ENCODE results near the gene CPNE4.

Gene CPNE4

DNA sequence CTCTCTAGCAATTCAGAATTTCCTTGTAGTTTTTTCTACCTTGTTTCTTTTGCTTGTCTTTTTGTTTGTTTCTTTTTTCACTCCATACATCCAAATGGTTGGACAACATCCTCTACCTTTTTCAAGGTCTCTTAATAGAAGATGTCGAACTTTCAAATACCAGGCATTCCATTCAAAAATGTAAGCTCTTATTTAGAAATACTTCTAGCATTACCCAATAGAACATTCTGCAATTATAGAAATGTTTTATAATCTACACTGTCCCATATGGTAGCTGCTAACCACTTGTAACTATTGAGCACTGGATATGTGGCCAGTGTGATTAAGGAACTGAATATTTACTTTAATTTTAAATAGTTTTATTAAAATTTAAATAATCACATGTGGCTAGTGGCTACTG, 335.8 kb downstream of the CPNE4 start:
- DNase-seq (ENCODE audit: low read depth in 2 of 2), result no peak

DNA sequence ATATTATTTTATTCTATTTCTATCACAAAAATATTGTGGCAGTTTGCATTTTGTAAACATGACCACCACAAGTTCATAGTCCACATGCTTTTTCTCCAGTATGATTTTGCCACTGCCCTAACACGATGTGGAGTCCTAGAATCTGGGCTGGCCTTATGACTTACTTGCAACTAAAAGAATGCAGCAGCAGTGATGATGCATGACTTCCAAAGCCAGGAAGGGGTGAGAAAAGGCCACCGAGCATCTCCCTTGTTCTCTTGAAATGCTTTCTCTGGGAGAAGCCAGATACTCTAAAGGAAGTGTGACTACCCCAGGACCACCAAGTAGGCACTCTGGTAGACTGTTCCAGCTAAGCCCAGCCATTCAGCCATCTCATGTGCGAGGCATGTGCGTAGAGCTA, 340.4 kb downstream of the CPNE4 start:
- no peak for DNase-seq (ENCODE audit: low read depth in 2 of 2)

GRCh38 chr3:131692356-131692755, 342.5 kb downstream of the CPNE4 start:
- DNase-seq (ENCODE audit: low read depth in 2 of 2), result no peak

DNA sequence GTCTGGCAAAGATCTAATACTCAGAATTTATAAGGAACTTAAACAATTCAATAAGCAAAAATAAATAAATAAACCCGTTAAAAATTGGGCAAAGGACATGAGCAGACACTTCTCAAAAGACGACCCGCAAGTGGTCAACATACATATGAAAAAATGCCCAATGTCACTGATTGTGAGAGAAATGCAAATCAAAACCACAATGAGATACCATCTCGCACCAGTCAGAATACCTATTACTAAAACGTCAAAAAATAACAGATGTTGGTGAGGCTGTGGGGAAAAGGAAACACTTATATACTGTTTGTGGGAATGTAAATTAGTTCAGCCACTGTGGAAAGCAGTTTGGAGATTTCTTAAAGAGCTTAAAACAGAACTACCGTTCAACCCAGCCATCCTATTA, 344.0 kb downstream of the CPNE4 start:
- DNase-seq (ENCODE audit: low read depth in 2 of 2), result no peak

GRCh38 chr3:131688370-131688769, 346.4 kb downstream of the CPNE4 start:
- DNase-seq (ENCODE audit: low read depth in 2 of 2), result no peak

DNA sequence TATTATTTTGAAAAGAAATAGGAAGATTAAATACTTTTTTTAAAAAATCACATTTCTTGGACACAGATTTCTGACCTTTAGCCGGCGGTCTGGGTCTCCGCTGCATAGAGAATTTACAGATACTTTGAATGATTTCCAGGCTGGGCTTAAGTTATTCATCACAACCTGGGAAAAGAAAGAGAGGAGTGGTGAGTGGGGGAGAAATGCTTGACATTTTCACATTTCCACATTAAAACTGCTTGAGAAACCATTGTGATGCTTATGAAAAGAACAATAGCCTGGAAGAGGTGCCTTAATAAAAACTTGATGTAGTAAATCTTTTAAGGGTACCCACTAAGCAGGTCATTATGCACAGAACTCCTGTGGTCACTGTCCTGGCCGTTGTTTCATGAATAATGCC, 365.2 kb downstream of the CPNE4 start:
- no peak for DNase-seq (ENCODE audit: low read depth in 2 of 2)

- DNase-seq (ENCODE audit: low read depth in 2 of 2), result no peak
Observed at GRCh38 chr3:131658771-131659170, 376.0 kb downstream of the CPNE4 start.

DNA sequence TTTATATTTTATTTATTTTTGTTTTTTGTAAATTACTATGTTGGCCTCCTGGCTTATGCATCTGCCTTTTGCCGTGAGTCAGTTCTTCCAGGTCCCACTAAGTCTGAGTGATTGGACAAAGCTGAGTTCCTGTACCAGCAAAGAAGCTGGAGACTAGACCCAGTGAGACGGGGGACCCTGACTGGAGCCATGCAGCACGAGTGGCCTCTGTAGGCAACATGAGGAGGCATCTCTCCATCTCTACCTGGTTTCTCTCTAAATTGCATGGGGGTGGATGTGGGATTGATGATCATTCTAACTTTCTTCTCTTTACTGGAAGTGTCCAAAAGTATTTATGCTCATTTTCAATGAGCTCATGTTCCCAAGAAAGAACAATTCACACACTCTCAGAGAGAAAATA, 376.7 kb downstream of the CPNE4 start:
- DNase-seq (ENCODE audit: low read depth in 2 of 2), result no peak

GRCh38 chr3:131655070-131655690, 379.6 kb downstream of the CPNE4 start:
- no peak for DNase-seq (ENCODE audit: low read depth in 2 of 2)

- DNase-seq (ENCODE audit: low read depth in 2 of 2), result no peak
Observed at GRCh38 chr3:131645638-131646037, 389.2 kb downstream of the CPNE4 start.

DNA sequence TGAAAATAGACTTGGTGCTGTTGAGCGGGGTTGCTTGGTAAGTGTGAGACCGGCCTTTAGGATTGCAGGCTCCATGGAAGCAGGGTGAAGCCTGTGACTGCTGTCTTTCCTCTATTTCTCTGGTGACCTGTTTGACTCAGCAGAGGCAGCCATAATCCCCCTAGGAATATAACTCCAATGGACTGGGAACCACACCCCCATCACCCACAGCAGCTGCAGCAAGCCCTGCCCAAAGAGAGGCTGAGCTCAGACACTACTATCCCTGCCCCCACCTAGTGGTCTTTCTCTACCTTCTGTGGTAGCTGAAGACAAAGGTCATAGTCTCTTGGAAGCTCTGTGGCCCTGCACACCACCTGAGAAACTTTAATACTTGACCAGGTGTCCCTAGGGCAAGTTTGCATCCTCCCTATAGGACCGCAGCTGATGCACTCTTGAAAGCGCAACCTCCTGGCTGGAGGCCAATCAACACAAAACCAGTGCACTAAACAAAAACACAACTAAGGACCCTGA, 398.5 kb downstream of the CPNE4 start:
- DNase-seq (ENCODE audit: low read depth in 2 of 2), result no peak

- no peak for DNase-seq (ENCODE audit: low read depth in 2 of 2)
Observed at GRCh38 chr3:131630807-131631206, 404.0 kb downstream of the CPNE4 start.

GRCh38 chr3:131630097-131630496, 404.7 kb downstream of the CPNE4 start:
- DNase-seq (ENCODE audit: low read depth in 2 of 2), result no peak

DNA sequence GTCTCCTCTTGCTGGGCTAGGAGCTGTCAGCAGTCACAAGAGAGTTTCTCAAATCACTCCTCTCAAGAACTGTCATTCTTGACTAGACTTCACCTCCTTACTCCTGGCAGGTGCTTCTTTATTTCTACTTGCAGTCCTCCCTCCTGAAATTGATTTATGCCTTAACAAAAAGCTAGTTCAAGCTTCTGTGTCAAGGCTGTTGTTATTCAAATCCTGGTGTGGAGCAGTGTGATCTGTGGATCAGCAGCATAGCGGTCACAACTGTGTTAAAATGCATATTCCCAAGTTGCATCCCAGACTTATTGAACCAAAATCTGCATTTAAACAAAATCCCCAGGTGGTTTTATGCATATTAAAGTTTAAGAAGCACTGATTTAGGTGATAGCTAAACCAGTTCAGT, 411.4 kb downstream of the CPNE4 start:
- DNase-seq (ENCODE audit: low read depth in 2 of 2), result no peak

DNA sequence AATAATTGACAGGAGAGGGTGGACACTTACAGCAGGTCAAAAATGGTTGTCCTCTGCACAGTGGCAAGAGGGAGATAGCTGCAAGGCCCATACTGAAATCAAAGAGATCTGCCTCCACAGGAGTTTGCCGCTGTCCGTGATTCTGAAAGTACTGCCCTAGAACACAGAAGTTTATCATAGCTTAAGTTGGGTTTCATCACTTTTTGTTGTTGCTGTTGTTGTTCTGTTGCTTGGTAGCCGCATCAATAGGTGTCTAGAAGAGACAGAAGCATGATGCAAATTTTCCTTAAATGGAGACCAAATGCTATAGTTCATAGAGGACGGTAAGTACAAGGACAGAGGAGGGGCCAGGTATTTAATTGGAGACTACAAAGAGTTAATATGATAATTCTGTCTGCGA, 412.1 kb downstream of the CPNE4 start:
- no peak for DNase-seq (ENCODE audit: low read depth in 2 of 2)

DNA sequence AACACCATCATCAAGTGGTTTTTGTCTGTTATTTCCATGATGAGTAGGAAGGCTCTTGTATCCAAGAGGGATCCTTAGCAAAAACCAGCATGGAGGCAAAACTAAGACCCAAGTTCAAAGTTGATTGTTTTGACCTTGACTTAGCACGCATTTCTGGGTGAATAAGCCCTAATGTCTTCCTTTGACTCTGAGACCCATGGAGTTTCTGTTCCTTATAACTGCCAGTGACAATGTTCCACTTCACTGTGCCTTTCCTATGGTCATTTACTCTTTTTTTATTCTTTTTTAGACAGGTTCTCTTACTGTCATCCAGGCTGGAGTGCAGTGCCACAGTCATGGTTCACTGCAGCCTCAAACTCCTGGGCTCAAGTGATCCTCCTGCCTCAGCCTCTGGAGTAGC, 413.8 kb downstream of the CPNE4 start:
- DNase-seq (ENCODE audit: low read depth in 2 of 2), result no peak

GRCh38 chr3:131619821-131620220, 415.0 kb downstream of the CPNE4 start:
- no peak for DNase-seq (ENCODE audit: low read depth in 2 of 2)

DNA sequence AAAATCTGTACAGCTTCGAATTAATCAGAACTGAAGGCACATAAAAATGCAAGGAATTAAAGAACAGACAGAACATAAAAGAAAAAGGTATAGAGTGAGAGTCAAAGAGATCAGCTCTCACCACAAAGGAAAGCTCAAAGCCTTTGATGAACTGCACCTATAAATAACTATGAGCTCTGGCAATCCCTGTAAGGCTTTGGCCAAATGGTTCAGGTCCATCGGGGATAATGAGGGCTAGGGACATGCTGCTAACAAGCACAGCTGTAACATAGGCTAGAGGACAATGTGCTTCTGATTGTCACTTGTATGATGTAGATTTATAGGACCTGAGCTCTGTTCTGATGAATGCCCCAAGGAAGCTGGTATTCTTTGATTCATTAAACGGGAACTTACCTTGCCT, 418.1 kb downstream of the CPNE4 start:
- DNase-seq (ENCODE audit: low read depth in 2 of 2), result no peak

DNA sequence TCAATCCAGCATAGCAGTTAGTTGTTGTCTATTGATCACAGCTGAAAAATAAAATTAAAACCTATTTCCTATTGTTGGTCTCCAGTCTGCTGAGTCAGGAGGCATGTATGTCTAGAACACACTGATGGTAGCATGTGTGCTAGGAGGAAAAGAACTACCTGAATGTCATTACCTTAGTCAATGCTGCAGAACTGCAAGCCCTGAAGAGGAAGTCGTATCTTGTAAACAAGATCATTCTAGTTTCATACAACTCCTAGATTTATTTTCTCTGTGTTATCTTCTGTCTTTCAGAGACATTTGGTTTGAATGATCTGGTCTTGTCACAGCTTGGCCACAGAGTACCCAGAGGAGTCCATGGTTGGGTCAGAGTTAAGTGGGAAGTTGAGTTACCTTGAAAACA, 422.1 kb downstream of the CPNE4 start:
- no peak for DNase-seq (ENCODE audit: low read depth in 2 of 2)

DNA sequence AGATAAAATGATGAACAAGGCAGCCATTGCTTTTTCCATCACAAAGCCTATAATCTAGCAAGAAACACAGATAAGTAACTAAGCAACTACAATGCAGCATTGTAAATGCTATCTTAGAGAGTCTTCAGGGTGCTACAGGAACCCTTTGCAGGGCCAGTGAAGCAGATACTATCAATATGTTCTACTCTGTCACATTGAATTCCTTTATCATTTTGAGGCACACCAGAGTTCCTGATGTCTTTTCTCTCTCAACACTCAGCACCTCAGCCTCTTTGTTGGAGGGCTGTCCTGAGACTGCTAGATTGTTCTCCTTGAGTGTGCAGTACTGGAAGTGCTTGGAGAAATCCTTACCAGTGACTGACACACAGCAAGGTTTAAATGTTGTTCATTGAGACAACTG, 424.6 kb downstream of the CPNE4 start:
- DNase-seq (ENCODE audit: low read depth in 2 of 2), result no peak

GRCh38 chr3:131608741-131609140, 426.1 kb downstream of the CPNE4 start:
- no peak for DNase-seq (ENCODE audit: low read depth in 2 of 2)

- no peak for DNase-seq (ENCODE audit: low read depth in 2 of 2)
Observed at GRCh38 chr3:131608296-131608695, 426.5 kb downstream of the CPNE4 start.

- no peak for DNase-seq (ENCODE audit: low read depth in 2 of 2)
Observed at GRCh38 chr3:131605916-131606315, 428.9 kb downstream of the CPNE4 start.
